GM19025 (cell line): ENCODE results near the gene TRMU.

Experiments used
- ATAC-seq: cut with Tn5 transposase; IDR thresholded peaks from one replicate; pipeline ENCODE4 v1.9.1; 2021; ENCODE audit warnings: mild to moderate bottlenecking, low read depth, moderate library complexity; ENCODE audit not compliant: unreplicated experiment

The TRMU gene

DNA sequence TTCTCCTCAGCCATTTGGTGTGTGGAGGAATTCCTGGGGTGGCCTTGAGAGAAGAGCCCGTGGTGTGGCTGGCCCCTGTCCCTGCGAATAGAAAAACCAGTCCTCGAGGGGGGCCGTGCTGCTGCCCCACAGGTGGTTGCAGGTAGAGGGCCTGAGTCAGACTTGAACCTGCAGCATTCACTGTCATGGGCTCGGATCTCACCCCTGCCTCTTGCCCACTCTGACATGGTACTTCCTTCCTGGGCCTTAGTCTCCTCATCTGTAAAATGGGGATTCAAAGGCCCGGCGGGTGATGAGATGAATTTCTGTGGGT is 19.4 kb downstream of the TRMU start:
- no peak for ATAC-seq

DNA sequence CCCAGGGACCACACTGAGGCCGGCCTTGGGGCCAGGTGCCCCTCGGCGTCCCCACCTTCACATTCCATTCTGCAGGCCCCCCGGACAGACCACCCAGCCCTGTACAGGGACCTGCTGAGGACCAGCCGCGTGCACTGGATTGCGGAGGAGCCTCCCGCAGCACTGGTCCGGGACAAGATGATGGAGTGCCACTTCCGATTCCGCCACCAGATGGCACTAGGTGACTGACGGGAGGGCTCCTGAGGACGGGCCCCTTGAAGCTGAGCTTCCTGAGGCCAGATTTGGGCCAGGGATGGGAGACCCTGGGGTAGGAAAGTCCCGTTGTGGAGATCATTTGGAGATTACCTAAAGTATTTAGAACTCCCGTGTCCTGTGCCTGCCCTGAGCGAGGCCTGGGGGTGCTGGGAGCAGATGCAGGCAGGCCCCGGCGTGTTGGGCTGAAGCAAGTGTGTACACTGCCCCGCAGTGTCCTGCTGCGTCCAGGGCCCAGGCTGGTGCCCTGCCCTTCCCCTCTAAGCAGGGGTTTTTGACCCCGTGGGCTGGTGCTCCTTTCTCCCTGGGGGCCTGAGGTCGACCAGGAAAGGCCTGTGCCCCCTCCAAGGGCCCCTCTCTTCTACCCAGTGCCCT is 20.0 kb downstream of the TRMU start:
- no peak for ATAC-seq

DNA sequence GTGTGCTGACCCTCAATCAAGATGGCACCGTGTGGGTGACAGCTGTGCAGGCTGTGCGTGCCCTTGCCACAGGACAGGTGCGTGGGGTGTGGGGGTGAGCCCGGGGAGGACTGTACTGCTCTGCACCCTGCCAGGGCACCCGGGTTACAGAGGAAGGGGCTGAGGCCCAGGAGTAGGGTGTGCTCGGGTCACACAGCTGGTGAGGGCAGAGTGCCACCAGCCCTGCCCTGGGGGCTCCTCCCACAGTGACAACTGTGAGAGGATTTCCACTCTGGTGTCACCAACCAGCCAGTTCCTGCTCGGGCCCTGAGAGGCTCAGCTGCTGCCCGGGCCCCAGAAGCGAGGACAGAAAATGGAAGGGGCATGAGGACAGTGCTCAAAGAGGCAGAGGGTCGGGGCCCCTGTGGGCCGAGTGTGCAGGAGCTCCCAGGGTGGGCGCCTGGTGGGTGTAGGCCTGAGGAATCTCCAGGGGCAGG is 20.5 kb downstream of the TRMU start:
- no peak for ATAC-seq

GRCh38 chr22:46356496-46357480 is 21.3 kb downstream of the TRMU start:
- ATAC-seq = no peak

DNA sequence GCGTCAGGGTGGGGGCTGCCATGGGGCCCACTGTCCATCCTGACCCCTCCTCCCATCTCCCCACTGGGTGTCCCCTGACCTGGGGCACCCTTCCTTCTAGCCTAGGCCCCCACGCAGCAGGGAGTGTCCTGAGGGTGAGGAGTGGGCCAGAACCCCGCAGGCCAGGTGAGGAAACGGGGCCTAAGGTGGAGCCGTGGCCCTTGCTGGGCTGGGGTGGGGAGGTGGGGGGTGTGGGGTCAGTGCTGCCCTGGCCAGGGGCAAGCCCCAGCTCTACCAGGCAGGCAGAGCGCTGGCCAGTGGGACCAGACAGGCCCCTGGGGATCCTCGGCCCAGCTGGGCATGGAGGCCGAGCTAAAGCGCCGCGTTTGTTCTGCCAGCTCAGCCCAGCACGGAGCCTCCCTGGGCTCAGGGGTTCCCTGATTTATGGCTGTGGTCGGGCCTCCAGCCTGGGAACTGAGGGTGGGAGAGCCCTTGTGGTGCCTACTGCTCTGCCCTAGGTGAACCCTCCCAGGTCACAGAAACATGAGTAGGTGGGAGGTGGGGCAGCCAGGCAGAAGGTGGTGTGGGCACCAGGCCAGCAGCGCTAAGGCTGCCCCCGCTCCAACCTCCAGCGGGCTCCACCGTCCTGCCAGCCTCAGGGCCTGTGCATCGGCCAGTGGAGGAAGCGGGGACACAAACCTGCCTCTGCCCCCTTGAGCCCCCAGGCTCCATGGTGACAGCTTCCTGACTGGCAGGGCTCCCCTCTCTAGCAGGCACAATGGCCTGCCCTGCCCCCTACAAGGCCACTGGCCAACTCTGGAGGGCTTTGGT is 22.4 kb downstream of the TRMU start:
- ATAC-seq = no peak

DNA sequence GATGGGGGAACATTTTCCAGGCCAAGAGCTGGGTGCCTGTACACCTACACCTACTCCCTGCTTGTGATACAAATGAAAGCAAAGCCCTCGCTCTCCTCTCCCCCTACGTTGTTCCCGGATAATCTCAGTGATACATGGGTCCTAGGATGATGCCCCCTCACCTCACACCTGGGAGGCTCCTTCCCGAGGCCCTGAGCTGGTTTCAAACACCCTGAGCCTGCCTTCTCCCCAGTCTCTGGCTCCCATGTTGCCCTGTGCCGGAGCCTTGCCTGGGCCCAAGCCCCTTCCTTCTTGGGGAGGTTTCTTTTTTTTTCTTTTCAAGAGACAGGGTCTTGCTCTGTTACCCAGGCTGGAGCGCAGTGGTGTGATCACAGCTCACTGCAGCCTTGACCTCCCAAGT is 23.3 kb downstream of the TRMU start:
- no peak for ATAC-seq

- ATAC-seq = no peak
Measured at GRCh38 chr22:46359362-46359761, 23.8 kb downstream of the TRMU start.

DNA sequence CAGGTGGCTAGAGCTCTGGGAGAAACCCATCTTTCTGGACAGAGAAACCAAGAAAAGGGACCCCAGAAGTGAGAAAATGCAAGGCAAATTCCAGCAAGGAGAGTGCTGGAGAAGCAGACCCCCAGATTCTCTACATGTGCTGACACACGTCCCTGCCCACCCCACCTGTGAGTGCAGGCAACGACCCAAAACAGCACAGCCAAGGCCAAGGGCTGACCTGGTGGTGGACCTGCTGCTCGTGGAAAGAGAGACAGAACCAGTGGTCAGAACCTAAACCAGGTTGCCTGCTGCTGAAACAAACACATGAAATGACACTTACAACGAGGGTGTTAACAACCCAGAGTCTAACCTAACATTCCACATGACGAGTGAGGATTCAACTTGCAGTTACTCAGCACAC is 24.6 kb downstream of the TRMU start:
- ATAC-seq = no peak

GRCh38 chr22:46360891-46361290 is 25.4 kb downstream of the TRMU start:
- ATAC-seq = no peak

- no peak for ATAC-seq
Measured at GRCh38 chr22:46361826-46362202, 26.3 kb downstream of the TRMU start.

- ATAC-seq = no peak
Measured at GRCh38 chr22:46362203-46362933, 26.9 kb downstream of the TRMU start.

DNA sequence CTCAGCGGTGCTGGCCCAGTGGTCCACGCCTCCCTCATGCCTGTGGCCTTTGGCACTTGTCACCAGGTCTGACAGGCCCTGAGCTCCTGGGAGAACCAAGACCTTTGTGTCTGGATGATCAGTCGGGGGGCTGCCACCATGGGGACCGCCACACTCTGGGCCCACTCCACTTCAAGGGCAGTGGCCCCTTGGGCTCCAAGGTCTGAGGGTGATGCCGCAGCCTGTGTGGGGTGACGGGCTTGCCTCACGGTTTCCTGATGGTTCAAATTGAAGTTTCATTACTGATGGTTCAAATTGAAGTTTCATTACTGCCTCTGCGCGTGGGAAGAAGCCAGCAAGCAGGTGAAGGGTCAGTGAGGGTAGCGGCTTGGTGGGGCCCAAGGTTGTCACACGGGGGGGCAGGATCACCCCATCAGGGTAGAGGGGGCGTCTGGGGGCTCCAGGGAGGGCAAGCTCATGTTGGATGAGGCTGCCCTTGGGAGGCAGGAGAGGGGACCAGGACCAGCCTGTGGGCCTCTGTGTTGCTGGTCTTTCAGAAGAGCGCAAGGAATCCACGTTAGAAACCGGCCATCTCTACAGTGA is 27.5 kb downstream of the TRMU start:
- ATAC-seq = no peak

DNA sequence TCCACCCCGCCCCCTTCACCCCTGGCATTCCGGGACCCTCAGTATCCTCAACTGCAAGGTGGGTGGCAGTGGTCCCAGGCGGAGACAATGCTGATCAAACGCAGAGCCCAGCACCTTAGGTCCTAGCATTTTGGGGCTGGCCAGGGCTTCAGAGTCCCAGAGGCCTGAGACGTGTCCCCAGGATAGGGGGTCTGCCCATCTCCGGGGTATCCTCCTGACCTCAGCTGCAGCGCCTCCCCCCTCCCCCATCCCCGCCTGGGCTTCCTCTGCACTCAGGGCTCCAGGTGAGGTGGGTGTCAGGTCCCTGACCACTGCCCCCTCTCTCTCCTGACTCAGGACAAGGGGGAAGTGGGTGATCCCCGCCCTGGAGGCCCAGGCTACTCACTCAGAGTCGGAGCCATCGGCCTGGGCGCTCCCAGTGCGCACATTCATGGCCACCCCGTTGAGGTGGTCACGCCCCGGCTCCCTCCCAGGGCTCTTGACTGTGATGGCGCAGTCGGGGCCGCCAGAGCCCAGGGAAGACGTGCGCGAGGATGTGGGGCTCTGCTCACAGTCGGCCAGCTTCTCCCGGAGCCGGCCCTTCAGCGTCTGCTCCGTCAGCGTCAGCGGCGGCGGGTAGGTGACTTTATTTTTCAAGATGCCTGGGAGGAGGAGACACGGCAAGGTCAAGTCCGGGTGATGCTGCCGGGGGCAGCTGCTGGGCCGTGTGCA is 28.3 kb downstream of the TRMU start:
- ATAC-seq = no peak

DNA sequence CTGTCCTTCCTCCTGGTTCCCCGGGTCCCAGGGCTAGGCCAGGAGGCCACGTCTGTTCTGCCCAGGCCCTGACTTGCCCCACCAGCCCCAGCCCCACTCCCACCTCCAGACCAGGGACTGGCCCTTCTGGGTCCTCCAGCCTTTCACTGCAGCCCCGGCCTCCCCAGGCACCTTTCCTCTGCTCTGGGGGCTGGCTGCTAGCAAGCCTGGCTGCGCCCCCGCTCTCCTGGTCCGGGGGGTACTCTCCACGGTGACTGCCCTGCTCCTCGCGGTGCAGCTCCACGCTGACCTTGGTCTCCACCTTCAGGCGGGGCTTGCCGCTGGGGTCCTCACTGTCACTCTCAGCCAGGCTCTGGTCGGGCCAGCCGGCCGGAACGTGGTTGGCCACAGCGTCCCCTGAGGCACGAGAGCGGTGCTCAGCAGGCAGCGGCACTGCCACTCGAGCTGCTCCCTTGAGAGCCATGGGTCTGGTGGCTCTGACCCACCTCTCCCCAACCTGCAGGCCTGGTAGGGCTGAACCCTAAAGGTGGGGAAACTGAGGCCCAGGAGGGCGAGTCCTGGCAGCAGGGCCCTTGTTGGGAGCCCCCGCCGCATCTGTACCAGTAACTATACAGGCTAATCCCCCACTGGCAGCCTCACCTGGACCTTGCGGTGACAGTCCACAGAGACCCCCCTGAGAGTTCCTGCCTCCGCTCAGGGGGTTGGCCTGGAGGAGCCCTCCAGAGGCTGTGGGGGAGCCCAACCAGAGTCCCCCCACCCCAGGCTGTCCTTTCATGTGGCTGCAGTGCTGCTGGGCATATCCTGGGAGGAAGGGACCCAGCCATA is 29.0 kb downstream of the TRMU start:
- ATAC-seq = no peak

DNA sequence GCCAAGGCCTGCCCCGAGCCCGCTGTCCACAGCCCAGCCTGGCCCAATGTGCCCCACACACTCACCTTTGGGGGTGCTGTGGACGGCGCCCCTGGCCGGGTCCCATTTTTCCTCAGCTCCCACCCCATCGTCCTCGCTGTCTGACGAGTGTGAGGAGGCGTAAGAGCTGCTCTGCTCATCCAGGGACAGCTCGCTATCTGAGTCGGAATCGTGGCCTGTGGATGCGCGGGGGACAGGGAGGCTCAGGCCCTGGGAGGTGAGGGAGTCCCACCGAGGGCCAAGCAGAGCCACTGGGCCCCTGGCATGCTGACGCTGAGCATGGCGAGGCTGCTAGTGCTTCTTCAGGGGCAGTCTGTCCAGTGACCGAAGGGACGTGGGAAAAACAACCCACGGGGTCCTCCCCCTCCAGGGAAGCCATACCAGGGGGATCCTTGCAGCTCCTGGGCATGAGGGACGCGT is 29.7 kb downstream of the TRMU start:
- no peak for ATAC-seq

- ATAC-seq = no peak
Measured at GRCh38 chr22:46366327-46366731, 30.8 kb downstream of the TRMU start.

GRCh38 chr22:46366801-46367706 is 31.5 kb downstream of the TRMU start:
- no peak for ATAC-seq
